H1 (cell line): ENCODE data around the gene HTRA2.

ENCODE experiments used
- CTBP2 ChIP-seq: IDR thresholded peaks from 2 replicates; pipeline ENCODE4 v1.7.0; 2011; ENCODE audit warnings: borderline replicate concordance, mild to moderate bottlenecking, moderate library complexity, mixed read lengths, low read length; ENCODE audit not compliant: insufficient read depth, insufficient read length
- CTCF ChIP-seq, 3 experiments: IDR thresholded peaks; 1 replicate in 2 of 3; 2 replicates in 1 of 3; pipeline versions ENCODE4 v1.5.1 to v1.6.1; 2011; ENCODE audit warnings: low read length in 3 of 3, mild to moderate bottlenecking in 3 of 3, inconsistent platforms in 2 of 3, low read depth in 1 of 3, moderate library complexity in 1 of 3; ENCODE audit not compliant: insufficient read depth in 1 of 3; ENCODE audit errors: control extremely low read depth in 1 of 3
- POLR2A ChIP-seq, 2 experiments: IDR thresholded peaks; 1 replicate in 1 of 2; 2 replicates in 1 of 2; pipeline ENCODE4 v1.6.1; 2011; ENCODE audit warnings: low read depth in 2 of 2, low read length in 2 of 2, mild to moderate bottlenecking in 2 of 2; ENCODE audit errors: control extremely low read depth in 1 of 2
- SIN3A ChIP-seq, 2 experiments: IDR thresholded peaks in 1 of 2; conservative IDR thresholded peaks in 1 of 2; 2 replicates each; pipeline ENCODE4 v1.6.1; 2011 to 2012; ENCODE audit warnings: low read length in 2 of 2, improper control_type of control experiment in 1 of 2, low read depth in 1 of 2, mild to moderate bottlenecking in 1 of 2
- YY1 ChIP-seq: IDR thresholded peaks from 2 replicates; pipeline ENCODE4 v1.6.1; 2011; ENCODE audit warnings: low read depth, mild to moderate bottlenecking, low read length
- TF ChIP-seq, protein P1 (sequence below): IDR thresholded peaks from 2 replicates; pipeline ENCODE4 v1.6.1; 2011; ENCODE audit warnings: low read depth, mild to moderate bottlenecking, low read length; ENCODE audit not compliant: insufficient read depth

DNA sequence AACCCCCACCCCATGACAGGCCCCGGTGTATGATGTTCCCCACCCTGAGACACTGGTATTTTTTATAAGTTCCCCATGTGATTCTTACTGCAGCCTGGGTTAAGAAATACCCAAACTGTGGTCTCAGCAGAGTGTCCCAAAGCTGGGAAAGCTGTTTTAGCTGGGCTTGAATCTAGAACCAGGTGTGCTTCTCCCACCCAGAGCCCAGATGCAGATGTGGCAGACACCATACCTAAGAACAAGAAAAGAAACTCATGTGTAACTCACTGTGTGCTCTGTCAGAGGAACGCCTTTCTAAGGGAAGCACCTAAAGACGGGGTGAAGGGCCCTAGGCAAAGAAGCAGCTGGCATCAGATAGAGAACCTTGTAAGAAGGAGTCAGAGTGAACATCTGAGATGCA, 48.7 kb downstream of the HTRA2 start:
- TF ChIP-seq CTCF (IDR thresholded peaks at IDR 0.05; ENCODE audit: control extremely low read depth in 1 of 3, insufficient read depth in 1 of 3, low read depth in 1 of 3, low read length in 3 of 3) (no peak), CTBP2 (no peak), YY1 (no peak), POLR2A (IDR thresholded peaks at IDR 0.05; ENCODE audit: control extremely low read depth in 1 of 2, low read depth in 2 of 2, low read length in 2 of 2) (no peak), SIN3A (conservative IDR thresholded peaks at IDR 0.05 in 1 of 2, IDR thresholded peaks at IDR 0.05 in 1 of 2; ENCODE audit: low read depth in 1 of 2, low read length in 2 of 2) (no peak)
- TF ChIP-seq, protein P1, sequence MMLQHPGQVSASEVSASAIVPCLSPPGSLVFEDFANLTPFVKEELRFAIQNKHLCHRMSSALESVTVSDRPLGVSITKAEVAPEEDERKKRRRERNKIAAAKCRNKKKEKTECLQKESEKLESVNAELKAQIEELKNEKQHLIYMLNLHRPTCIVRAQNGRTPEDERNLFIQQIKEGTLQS = no peak
